GM18858 (cell line): ENCODE results near the gene MINPP1.

ENCODE experiments used
- ATAC-seq: cut with Tn5 transposase; IDR thresholded peaks from one replicate; pipeline ENCODE4 v1.9.1; 2021; ENCODE audit not compliant: unreplicated experiment

MINPP1 gene

GRCh38 chr10:87518937-87519336 is 14.2 kb downstream of the MINPP1 start:
- ATAC-seq = no peak

GRCh38 chr10:87519582-87519981 is 14.9 kb downstream of the MINPP1 start:
- ATAC-seq = peak; percentile 49

GRCh38 chr10:87523731-87524130 is 19.0 kb downstream of the MINPP1 start:
- ATAC-seq = no peak

- ATAC-seq = no peak
These were observed 19.6 kb downstream of the MINPP1 start for GRCh38 chr10:87524296-87524695.

GRCh38 chr10:87531908-87532622 is 27.4 kb downstream of the MINPP1 start:
- no peak for ATAC-seq

GRCh38 chr10:87532696-87533095 is 28.0 kb downstream of the MINPP1 start:
- ATAC-seq = no peak

- peak; percentile 40 for ATAC-seq
These were observed 29.6 kb downstream of the MINPP1 start for GRCh38 chr10:87534173-87534858.

- no peak for ATAC-seq
These were observed 33.7 kb downstream of the MINPP1 start for GRCh38 chr10:87538092-87539015.

- ATAC-seq = no peak
These were observed 36.4 kb downstream of the MINPP1 start for GRCh38 chr10:87541114-87541513.

GRCh38 chr10:87544721-87545120 is 40.0 kb downstream of the MINPP1 start:
- no peak for ATAC-seq

- no peak for ATAC-seq
These were observed 41.1 kb downstream of the MINPP1 start for GRCh38 chr10:87545783-87546182.

- ATAC-seq = no peak
These were observed 41.5 kb downstream of the MINPP1 start for GRCh38 chr10:87546210-87546609.

- no peak for ATAC-seq
These were observed 42.3 kb downstream of the MINPP1 start for GRCh38 chr10:87546971-87547413.

GRCh38 chr10:87547734-87548311 is 43.1 kb downstream of the MINPP1 start:
- no peak for ATAC-seq

GRCh38 chr10:87550741-87551140 is 46.0 kb downstream of the MINPP1 start:
- no peak for ATAC-seq

- ATAC-seq = no peak
These were observed 46.6 kb downstream of the MINPP1 start for GRCh38 chr10:87551326-87551725.

- ATAC-seq = no peak
These were observed 47.7 kb downstream of the MINPP1 start for GRCh38 chr10:87552248-87552929.

GRCh38 chr10:87557409-87557808 is 52.7 kb downstream of the MINPP1 start:
- no peak for ATAC-seq

GRCh38 chr10:87558333-87558732 is 53.6 kb downstream of the MINPP1 start:
- no peak for ATAC-seq

GRCh38 chr10:87559392-87559791 is 54.7 kb downstream of the MINPP1 start:
- ATAC-seq = no peak
